CD4-positive, CD25-positive, alpha-beta regulatory T cell (primary cell): ENCODE measurements around the gene URB1. TPM values are rescaled to one million over a fixed set of nuclear protein-coding genes. Genes with fewer than 3 reads are reported as not detected.

Experiments used
- ATAC-seq, 2 donors: fragments of 150-1000 bp; cut with Tn5 transposase; one replicate each; pipeline ENCODE4 v1.10.0; 2021; ENCODE audit warnings: low read depth in 2 of 2, moderate number of reproducible peaks in 2 of 2, moderate library complexity in 1 of 2
- DNase-seq, 3 donors: peaks; one replicate each; pipeline versions ENCODE4 v3.0.0 to v3.0.0-alpha.2; 2012 to 2022; ENCODE audit warnings: mixed read lengths in 1 of 3
- H3K27ac ChIP-seq: one replicate; pipeline ENCODE4 v1.7.0; 2013; ENCODE audit warnings: mild to moderate bottlenecking, low read length; ENCODE audit not compliant: insufficient read depth, poor library complexity, severe bottlenecking
- H3K27me3 ChIP-seq: one replicate; pipeline ENCODE4 v1.7.0; 2013; ENCODE audit warnings: low read length; ENCODE audit not compliant: control insufficient read depth, insufficient read depth
- H3K36me3 ChIP-seq: one replicate; pipeline ENCODE4 v1.7.0; 2013; ENCODE audit warnings: mild to moderate bottlenecking, low read length, moderate library complexity; ENCODE audit not compliant: control insufficient read depth, insufficient read depth
- H3K4me1 ChIP-seq: 2 replicates; pipeline ENCODE4 v1.7.0; 2013; ENCODE audit warnings: mild to moderate bottlenecking, low read length; ENCODE audit not compliant: insufficient read depth, control insufficient read depth, poor library complexity, severe bottlenecking
- H3K4me3 ChIP-seq: one replicate; pipeline ENCODE4 v1.7.0; 2013; ENCODE audit warnings: low read depth, mild to moderate bottlenecking, low read length, moderate library complexity
- H3K9me3 ChIP-seq, 2 experiments: 1 replicate in 1 of 2; 2 replicates in 1 of 2; pipeline ENCODE4 v1.7.0; 2013; ENCODE audit warnings: low read length in 2 of 2, mild to moderate bottlenecking in 1 of 2, moderate library complexity in 1 of 2; ENCODE audit not compliant: control insufficient read depth in 2 of 2
- H3K27ac Mint-ChIP-seq, 3 donors: one replicate each; pipeline ENCODE4 v1.8.0; 2020 to 2022; ENCODE audit warnings: mild to moderate bottlenecking in 3 of 3, mixed read lengths in 3 of 3, moderate library complexity in 2 of 3
- H3K27me3 Mint-ChIP-seq: one replicate; pipeline ENCODE4 v1.8.0; 2022; ENCODE audit warnings: mild to moderate bottlenecking, mixed read lengths
- H3K36me3 Mint-ChIP-seq: one replicate; pipeline ENCODE4 v1.8.0; 2020; ENCODE audit warnings: mixed read lengths
- H3K4me1 Mint-ChIP-seq, 4 donors: one replicate each; pipeline ENCODE4 v1.8.0; 2020 to 2022; ENCODE audit warnings: mixed read lengths in 4 of 4, mild to moderate bottlenecking in 1 of 4
- H3K4me3 Mint-ChIP-seq, 4 donors: one replicate each; pipeline ENCODE4 v1.8.0; 2020 to 2022; ENCODE audit warnings: mild to moderate bottlenecking in 4 of 4, mixed read lengths in 4 of 4, moderate library complexity in 3 of 4
- H3K9me3 Mint-ChIP-seq, 7 donors: one replicate each; pipeline ENCODE4 v1.8.0; 2020 to 2022; ENCODE audit warnings: mixed read lengths in 7 of 7, mild to moderate bottlenecking in 3 of 7, moderate library complexity in 2 of 7
- polyA plus RNA-seq, 4 donors: library from polyadenylated mRNA; unstranded; fragments of 300-500 nt; fragmentation: Illumina TruSeq; gene quantifications; one replicate each; pipeline ENCODE4 v1.2.3, GENCODE V29; 2021
- total RNA-seq: library from RNA; stranded (reverse); gene quantifications from one replicate; pipeline ENCODE4 v1.2.3, GENCODE V29; 2022

The URB1 gene
- total and polyA plus RNA-seq, 5 donors from 2014 or later, result 1.5 to 9.4 (median 2.8) TPM

DNA sequence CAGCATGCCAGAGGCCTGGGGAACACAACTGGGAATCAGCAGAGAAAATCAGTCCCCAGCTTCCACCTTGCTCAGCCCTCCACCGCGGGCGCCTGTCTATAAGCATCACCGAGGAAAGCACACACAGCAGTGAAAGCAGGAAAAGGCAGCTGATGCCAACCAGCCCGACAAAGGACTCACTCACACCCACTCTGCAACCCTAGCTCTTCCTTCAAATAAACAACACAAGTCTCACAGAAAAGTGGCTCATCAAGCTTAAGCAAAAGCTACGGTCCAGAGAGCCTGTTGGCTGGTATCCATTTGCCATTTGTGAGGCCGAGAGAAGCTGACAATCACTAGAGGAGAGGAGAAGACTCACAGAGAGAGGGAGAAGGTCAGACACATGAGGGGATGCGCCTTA, 67.1 kb downstream of the URB1 start:
- H3K9me3 Mint-ChIP-seq, result peaks cover 0 to 3% (median 0%) of the 10 kb centered on the region in 7 donors
- no peaks in the 10 kb centered on the region for H3K4me1 ChIP-seq
- H3K27me3 ChIP-seq, result no peaks in the 10 kb centered on the region
- H3K4me1 Mint-ChIP-seq, result no peaks in the 10 kb centered on the region
- no peak for DNase-seq
- H3K9me3 ChIP-seq, result no peaks in the 10 kb centered on the region
- no peak for ATAC-seq
- no peaks in the 10 kb centered on the region for H3K27me3 Mint-ChIP-seq
- H3K4me3 Mint-ChIP-seq, result no peak overlapping the region
- H3K27ac Mint-ChIP-seq, result no peak overlapping the region
- peaks cover 70% of the 10 kb centered on the region for H3K36me3 ChIP-seq
- no peak overlapping the region for H3K4me3 ChIP-seq
- H3K27ac ChIP-seq, result no peak overlapping the region
- H3K36me3 Mint-ChIP-seq, result peaks cover 71% of the 10 kb centered on the region

- Histone ChIP-seq H3K4me1 (no peaks in the 10 kb centered on the region), H3K36me3 (peaks cover 83% of the 10 kb centered on the region), H3K9me3 (no peaks in the 10 kb centered on the region), H3K4me3 (no peak overlapping the region), H3K27me3 (no peaks in the 10 kb centered on the region), H3K27ac (no peak overlapping the region)
- Mint-ChIP-seq H3K4me3 (no peak overlapping the region), H3K9me3 (peaks cover 0 to 3% (median 0%) of the 10 kb centered on the region in 7 donors), H3K27me3 (no peaks in the 10 kb centered on the region), H3K27ac (no peak overlapping the region), H3K36me3 (peaks cover 79% of the 10 kb centered on the region), H3K4me1 (no peaks in the 10 kb centered on the region)
- no peak for ATAC-seq
- no peak for DNase-seq
Measured at GRCh38 chr21:32322676-32323075, 70.1 kb downstream of the URB1 start.

- no peaks in the 10 kb centered on the region for H3K9me3 ChIP-seq
- Mint-ChIP-seq H3K4me1 (no peaks in the 10 kb centered on the region), H3K9me3 (no peaks in the 10 kb centered on the region), H3K4me3 (no peak overlapping the region), H3K27ac (no peak overlapping the region), H3K36me3 (peaks cover 75% of the 10 kb centered on the region), H3K27me3 (no peaks in the 10 kb centered on the region)
- DNase-seq (no peak), ATAC-seq (no peak)
- H3K4me3 ChIP-seq, result no peak overlapping the region
- H3K4me1 ChIP-seq, result no peaks in the 10 kb centered on the region
- no peak overlapping the region for H3K27ac ChIP-seq
- peaks cover 86% of the 10 kb centered on the region for H3K36me3 ChIP-seq
- H3K27me3 ChIP-seq, result no peaks in the 10 kb centered on the region
Measured at GRCh38 chr21:32322103-32322502, 70.7 kb downstream of the URB1 start.

GRCh38 chr21:32321480-32321879, 71.3 kb downstream of the URB1 start:
- no peaks in the 10 kb centered on the region for H3K9me3 ChIP-seq
- Mint-ChIP-seq H3K36me3 (peaks cover 69% of the 10 kb centered on the region), H3K4me3 (no peak overlapping the region), H3K27me3 (no peaks in the 10 kb centered on the region), H3K27ac (peak overlapping the region in 1 of 3 donors; percentile 31), H3K4me1 (no peaks in the 10 kb centered on the region), H3K9me3 (no peaks in the 10 kb centered on the region)
- no peak overlapping the region for H3K27ac ChIP-seq
- no peaks in the 10 kb centered on the region for H3K4me1 ChIP-seq
- ATAC-seq (no peak), DNase-seq (no peak)
- H3K36me3 ChIP-seq, result peaks cover 87% of the 10 kb centered on the region
- H3K4me3 ChIP-seq, result no peak overlapping the region
- no peaks in the 10 kb centered on the region for H3K27me3 ChIP-seq

DNA sequence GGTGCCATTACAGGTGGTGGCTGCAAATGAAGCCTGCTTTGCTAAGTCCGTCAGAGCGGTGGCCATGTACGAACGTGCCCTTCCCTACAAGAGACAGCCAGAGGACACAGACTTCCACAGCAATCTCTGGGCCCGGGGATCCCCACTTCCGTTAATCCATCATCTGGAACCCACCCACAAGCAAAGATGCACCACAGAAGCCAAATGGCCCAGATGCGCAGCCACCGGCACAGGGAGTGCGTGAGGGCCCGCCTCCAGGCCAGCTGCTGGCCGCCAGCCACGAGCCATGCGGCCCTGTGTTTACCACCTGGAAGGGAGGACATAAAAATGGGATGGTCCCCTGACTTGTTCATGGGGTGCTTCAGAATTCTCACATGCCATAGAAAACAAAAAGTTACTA, 72.1 kb downstream of the URB1 start:
- Histone ChIP-seq H3K9me3 (no peaks in the 10 kb centered on the region), H3K36me3 (peaks cover 85% of the 10 kb centered on the region), H3K27me3 (no peaks in the 10 kb centered on the region), H3K27ac (no peak overlapping the region), H3K4me3 (no peak overlapping the region), H3K4me1 (no peaks in the 10 kb centered on the region)
- Mint-ChIP-seq H3K36me3 (peaks cover 61% of the 10 kb centered on the region), H3K4me3 (no peak overlapping the region), H3K27ac (no peak overlapping the region), H3K27me3 (no peaks in the 10 kb centered on the region), H3K9me3 (no peaks in the 10 kb centered on the region), H3K4me1 (no peaks in the 10 kb centered on the region)
- ATAC-seq (no peak), DNase-seq (no peak)

DNA sequence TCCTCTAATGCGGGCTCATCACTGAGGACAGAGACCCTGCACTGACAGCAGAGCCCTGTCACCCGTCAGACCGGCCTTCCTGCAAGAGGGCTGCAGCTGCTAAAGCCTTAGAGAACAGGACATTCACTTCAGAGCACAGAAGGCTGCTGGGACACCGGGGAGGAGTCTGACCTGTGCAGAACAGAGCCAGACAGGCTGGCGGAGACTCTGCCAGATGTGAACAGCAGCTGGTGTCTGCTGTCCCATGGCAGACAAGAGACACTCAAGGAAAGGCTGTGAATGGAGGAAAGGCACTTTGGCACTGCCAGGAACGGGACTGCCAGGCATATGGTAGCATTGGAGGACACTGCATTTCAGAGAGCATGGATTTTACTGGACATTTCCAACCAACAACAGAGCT, 72.8 kb downstream of the URB1 start:
- no peak overlapping the region for H3K4me3 ChIP-seq
- H3K27me3 Mint-ChIP-seq, result no peaks in the 10 kb centered on the region
- H3K27ac ChIP-seq, result no peak overlapping the region
- no peaks in the 10 kb centered on the region for H3K4me1 ChIP-seq
- H3K36me3 Mint-ChIP-seq, result peaks cover 56% of the 10 kb centered on the region
- peaks cover 85% of the 10 kb centered on the region for H3K36me3 ChIP-seq
- H3K9me3 ChIP-seq, result no peaks in the 10 kb centered on the region
- no peak overlapping the region for H3K4me3 Mint-ChIP-seq
- no peaks in the 10 kb centered on the region for H3K4me1 Mint-ChIP-seq
- DNase-seq (no peak), ATAC-seq (no peak)
- H3K27me3 ChIP-seq, result no peaks in the 10 kb centered on the region
- H3K27ac Mint-ChIP-seq, result no peak overlapping the region
- no peaks in the 10 kb centered on the region for H3K9me3 Mint-ChIP-seq

GRCh38 chr21:32319012-32319411, 73.8 kb downstream of the URB1 start:
- Mint-ChIP-seq H3K9me3 (no peaks in the 10 kb centered on the region), H3K27ac (peak overlapping the region in 1 of 3 donors; percentile 47), H3K4me1 (no peaks in the 10 kb centered on the region), H3K4me3 (no peak overlapping the region), H3K36me3 (peaks cover 52% of the 10 kb centered on the region), H3K27me3 (no peaks in the 10 kb centered on the region)
- Histone ChIP-seq H3K27ac (no peak overlapping the region), H3K27me3 (no peaks in the 10 kb centered on the region), H3K9me3 (no peaks in the 10 kb centered on the region), H3K4me3 (no peak overlapping the region), H3K36me3 (peaks cover 82% of the 10 kb centered on the region), H3K4me1 (no peaks in the 10 kb centered on the region)
- DNase-seq, result no peak
- no peak for ATAC-seq

DNA sequence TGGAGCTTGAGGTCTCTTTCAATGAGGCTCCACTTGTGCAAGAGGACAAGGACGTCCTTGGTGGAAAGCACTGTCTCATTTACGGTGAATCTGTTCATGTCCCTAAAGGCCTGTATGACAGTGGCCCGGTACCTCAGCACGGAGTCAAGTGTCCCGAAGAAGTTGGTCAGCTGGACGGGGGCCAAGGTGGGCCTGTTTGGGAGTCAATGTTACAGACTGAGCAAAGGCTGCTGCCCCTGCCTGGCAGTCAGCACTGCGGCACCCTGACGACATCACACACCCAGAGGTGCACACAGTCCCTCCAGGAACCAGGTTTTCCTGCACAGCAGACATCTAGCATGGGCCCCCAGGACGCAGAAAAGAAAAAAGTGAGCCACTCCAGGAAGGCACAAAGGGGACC, 75.1 kb downstream of the URB1 start:
- H3K36me3 Mint-ChIP-seq, result peaks cover 52% of the 10 kb centered on the region
- Histone ChIP-seq H3K27ac (no peak overlapping the region), H3K27me3 (no peaks in the 10 kb centered on the region), H3K36me3 (peaks cover 77% of the 10 kb centered on the region), H3K4me3 (no peak overlapping the region), H3K4me1 (no peaks in the 10 kb centered on the region), H3K9me3 (no peaks in the 10 kb centered on the region)
- no peak overlapping the region for H3K4me3 Mint-ChIP-seq
- H3K9me3 Mint-ChIP-seq, result no peaks in the 10 kb centered on the region
- no peaks in the 10 kb centered on the region for H3K4me1 Mint-ChIP-seq
- no peaks in the 10 kb centered on the region for H3K27me3 Mint-ChIP-seq
- no peak for DNase-seq
- no peak overlapping the region for H3K27ac Mint-ChIP-seq
- ATAC-seq, result no peak
